ENCODE results near the gene GRM6.
A peak's percentile ranks its signal among the peaks of the same experiment; 100 is the strongest.

GRM6 gene

DNA sequence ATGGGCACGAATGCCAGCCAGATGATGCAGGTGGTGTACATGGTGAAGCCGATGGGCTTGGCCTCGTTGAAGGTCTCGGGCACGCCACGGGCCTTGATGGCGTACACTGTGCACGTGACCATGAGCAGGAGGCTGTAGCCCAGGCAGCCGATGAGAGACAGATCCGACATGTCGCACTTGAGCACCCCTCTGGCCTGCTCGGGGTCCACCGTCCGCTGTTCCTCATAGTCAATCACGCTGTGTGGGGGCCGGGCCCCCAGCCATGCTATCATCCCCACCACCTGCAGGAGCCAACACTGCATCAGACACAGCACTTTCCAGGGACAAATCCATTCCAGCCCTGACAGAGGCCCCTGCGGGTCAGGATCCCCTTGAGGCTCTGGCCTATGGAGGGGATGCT, 12.2 kb downstream of the GRM6 start:
- DNase-seq: no peak
- no peak overlapping the region for H4K8ac ChIP-seq (ENCODE audit: low read depth, low read length)
- no peak overlapping the region for H2BK120ac ChIP-seq (ENCODE audit: insufficient read depth, low read length, poor library complexity)
- no peaks in the 10 kb centered on the region for H3K27me3 ChIP-seq (ENCODE audit: insufficient read depth, low read length)
- WGBS (ENCODE audit: extremely low coverage, insufficient coverage, insufficient read length): no CpG with 5 or more reads among the region's 17 CpGs
- H3K18ac ChIP-seq (ENCODE audit: low read length): no peak overlapping the region
- no peak overlapping the region for H2BK12ac ChIP-seq (ENCODE audit: low read length)
- no peak overlapping the region for H2AK5ac ChIP-seq (ENCODE audit: low read length)
- H3K4ac ChIP-seq (ENCODE audit: low read depth, low read length): no peak overlapping the region
- no peak overlapping the region for H2AFZ ChIP-seq (ENCODE audit: insufficient read depth, low read length, poor library complexity)
- peak overlapping the region; percentile 47 for H3K4me3 ChIP-seq (ENCODE audit: low read depth, low read length)
- no peak overlapping the region for H4K91ac ChIP-seq (ENCODE audit: low read depth, low read length)
- H3K9ac ChIP-seq (ENCODE audit: low read length): no peak overlapping the region
- no peak overlapping the region for H2BK5ac ChIP-seq (ENCODE audit: low read depth, low read length, poor library complexity)
- no peaks in the 10 kb centered on the region for H3K79me1 ChIP-seq (ENCODE audit: low read length)
- peaks cover 65% of the 10 kb centered on the region for H3K9me3 ChIP-seq (ENCODE audit: insufficient read depth, low read depth, low read length)
- H3K23ac ChIP-seq (ENCODE audit: low read length): no peak overlapping the region
- H3K36me3 ChIP-seq (ENCODE audit: control insufficient read depth in 1 of 2, insufficient read depth in 2 of 2, low read length in 2 of 2): no peaks in the 10 kb centered on the region
- no peak overlapping the region for H3K4me2 ChIP-seq (ENCODE audit: low read length)
- H3K14ac ChIP-seq (ENCODE audit: low read length): no peak overlapping the region
- H3K4me1 ChIP-seq (ENCODE audit: control insufficient read depth in 1 of 2, insufficient read depth in 2 of 2, low read length in 2 of 2): no peaks in the 10 kb centered on the region
- H3K27ac ChIP-seq (ENCODE audit: low read depth, low read length): no peak overlapping the region
- H4K12ac ChIP-seq (ENCODE audit: low read depth, low read length): no peak overlapping the region
- no peaks in the 10 kb centered on the region for H3K79me2 ChIP-seq (ENCODE audit: control insufficient read depth, insufficient read depth, low read length, poor library complexity)

DNA sequence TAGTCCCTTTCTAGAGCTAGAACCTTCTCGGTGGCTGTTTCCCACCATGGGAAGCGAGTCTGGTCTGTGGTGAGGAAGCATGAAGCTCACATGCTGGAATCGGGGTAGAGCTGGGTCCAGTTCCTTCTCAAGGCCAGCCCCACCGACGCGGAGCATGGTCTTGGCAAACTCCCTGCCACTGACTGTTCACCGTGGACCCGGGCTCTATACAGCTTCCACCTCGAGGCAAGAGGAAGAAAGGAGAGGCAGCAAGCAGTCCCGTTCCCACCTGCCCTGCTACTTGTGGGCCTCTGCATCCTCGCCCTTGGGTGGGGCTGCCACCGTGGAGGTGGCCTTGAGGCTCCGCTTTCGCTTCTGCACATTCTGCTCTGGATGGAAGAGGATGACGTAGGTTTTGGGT, 13.7 kb downstream of the GRM6 start:
- Histone ChIP-seq H3K79me1 (ENCODE audit: low read length) (no peaks in the 10 kb centered on the region), H3K27me3 (ENCODE audit: insufficient read depth, low read length) (no peaks in the 10 kb centered on the region), H3K4me2 (ENCODE audit: low read length) (no peak overlapping the region), H3K79me2 (ENCODE audit: control insufficient read depth, insufficient read depth, low read length, poor library complexity) (no peaks in the 10 kb centered on the region), H4K12ac (ENCODE audit: low read depth, low read length) (no peak overlapping the region), H3K27ac (ENCODE audit: low read depth, low read length) (no peak overlapping the region), H3K4ac (ENCODE audit: low read depth, low read length) (no peak overlapping the region), H3K4me1 (ENCODE audit: control insufficient read depth in 1 of 2, insufficient read depth in 2 of 2, low read length in 2 of 2) (no peaks in the 10 kb centered on the region), H4K91ac (ENCODE audit: low read depth, low read length) (no peak overlapping the region), H3K14ac (ENCODE audit: low read length) (no peak overlapping the region), H3K9me3 (ENCODE audit: insufficient read depth, low read depth, low read length) (peaks cover 57% of the 10 kb centered on the region), H2BK12ac (ENCODE audit: low read length) (no peak overlapping the region), H2BK120ac (ENCODE audit: insufficient read depth, low read length, poor library complexity) (no peak overlapping the region), H3K36me3 (ENCODE audit: control insufficient read depth in 1 of 2, insufficient read depth in 2 of 2, low read length in 2 of 2) (no peaks in the 10 kb centered on the region), H4K8ac (ENCODE audit: low read depth, low read length) (no peak overlapping the region), H2AK5ac (ENCODE audit: low read length) (no peak overlapping the region), H3K9ac (ENCODE audit: low read length) (no peak overlapping the region), H3K23ac (ENCODE audit: low read length) (no peak overlapping the region), H3K18ac (ENCODE audit: low read length) (no peak overlapping the region), H2AFZ (ENCODE audit: insufficient read depth, low read length, poor library complexity) (no peak overlapping the region), H3K4me3 (ENCODE audit: low read depth, low read length) (peak overlapping the region; percentile 32), H2BK5ac (ENCODE audit: low read depth, low read length, poor library complexity) (no peak overlapping the region)
- DNase-seq: no peak
- WGBS (ENCODE audit: extremely low coverage, insufficient coverage, insufficient read length): no CpG with 5 or more reads among the region's 15 CpGs

DNA sequence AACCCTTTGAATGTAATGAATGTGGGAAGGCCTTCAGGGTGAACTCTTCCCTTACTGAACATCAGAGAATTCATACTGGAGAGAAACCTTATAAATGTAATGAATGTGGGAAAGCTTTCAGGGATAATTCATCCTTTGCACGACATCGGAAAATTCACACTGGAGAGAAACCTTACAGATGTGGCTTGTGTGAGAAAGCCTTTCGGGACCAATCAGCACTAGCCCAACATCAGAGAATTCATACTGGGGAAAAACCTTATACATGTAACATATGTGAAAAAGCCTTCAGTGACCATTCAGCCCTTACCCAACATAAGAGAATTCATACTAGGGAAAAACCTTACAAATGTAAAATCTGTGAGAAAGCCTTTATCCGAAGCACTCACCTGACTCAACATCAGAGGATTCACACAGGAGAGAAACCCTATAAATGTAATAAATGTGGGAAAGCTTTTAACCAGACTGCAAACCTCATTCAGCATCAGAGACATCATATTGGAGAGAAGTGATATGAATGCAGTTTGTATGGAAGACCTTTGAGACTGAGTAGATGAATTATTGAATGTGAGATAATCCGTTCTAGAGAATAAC, 29.6 kb downstream of the GRM6 start:
- H2BK12ac ChIP-seq (ENCODE audit: low read length): no peak overlapping the region
- H3K79me2 ChIP-seq (ENCODE audit: control insufficient read depth, insufficient read depth, low read length, poor library complexity): no peaks in the 10 kb centered on the region
- H3K18ac ChIP-seq (ENCODE audit: low read length): no peak overlapping the region
- no peak overlapping the region for H4K91ac ChIP-seq (ENCODE audit: low read depth, low read length)
- DNase-seq: no peak
- H2AK5ac ChIP-seq (ENCODE audit: low read length): no peak overlapping the region
- no peak overlapping the region for H2AFZ ChIP-seq (ENCODE audit: insufficient read depth, low read length, poor library complexity)
- no peaks in the 10 kb centered on the region for H3K27me3 ChIP-seq (ENCODE audit: insufficient read depth, low read length)
- no peak overlapping the region for H3K9ac ChIP-seq (ENCODE audit: low read length)
- H3K4me3 ChIP-seq (ENCODE audit: low read depth, low read length): no peak overlapping the region
- no peak overlapping the region for H3K14ac ChIP-seq (ENCODE audit: low read length)
- no peak overlapping the region for H2BK5ac ChIP-seq (ENCODE audit: low read depth, low read length, poor library complexity)
- peaks cover 35% of the 10 kb centered on the region for H3K9me3 ChIP-seq (ENCODE audit: insufficient read depth, low read depth, low read length)
- no peak overlapping the region for H2BK120ac ChIP-seq (ENCODE audit: insufficient read depth, low read length, poor library complexity)
- no peak overlapping the region for H3K23ac ChIP-seq (ENCODE audit: low read length)
- whole genome bisulfite sequencing (ENCODE audit: extremely low coverage, insufficient coverage, insufficient read length): no CpG with 5 or more reads among the region's 5 CpGs
- H4K8ac ChIP-seq (ENCODE audit: low read depth, low read length): no peak overlapping the region
- H3K4ac ChIP-seq (ENCODE audit: low read depth, low read length): no peak overlapping the region
- no peaks in the 10 kb centered on the region for H3K79me1 ChIP-seq (ENCODE audit: low read length)
- no peak overlapping the region for H3K4me2 ChIP-seq (ENCODE audit: low read length)
- peaks cover 2 to 3% of the 10 kb centered on the region in 2 experiments for H3K36me3 ChIP-seq (ENCODE audit: control insufficient read depth in 1 of 2, insufficient read depth in 2 of 2, low read length in 2 of 2)
- no peak overlapping the region for H4K12ac ChIP-seq (ENCODE audit: low read depth, low read length)
- no peaks in the 10 kb centered on the region for H3K4me1 ChIP-seq (ENCODE audit: control insufficient read depth in 1 of 2, insufficient read depth in 2 of 2, low read length in 2 of 2)
- H3K27ac ChIP-seq (ENCODE audit: low read depth, low read length): no peak overlapping the region

DNA sequence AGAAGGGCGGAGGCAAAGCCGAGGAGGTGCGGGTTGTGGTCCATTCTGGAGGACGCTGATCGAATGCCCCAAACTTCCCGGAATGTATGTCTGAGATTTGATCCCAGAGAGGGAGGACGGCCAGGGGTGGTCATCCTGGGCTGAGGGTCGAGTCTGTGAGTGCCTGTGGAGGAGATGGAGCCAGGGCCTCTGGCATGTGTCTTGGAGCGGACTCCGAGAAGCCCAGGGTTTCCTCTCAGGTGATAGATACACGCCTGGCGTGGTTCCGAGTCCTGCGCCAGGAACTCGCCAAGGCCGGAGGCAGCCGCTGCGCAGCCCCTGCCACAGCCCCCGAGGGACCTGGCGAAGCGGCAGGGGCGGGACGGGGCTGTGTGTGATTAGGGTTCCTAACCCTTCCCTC, 53.8 kb downstream of the GRM6 start:
- peaks cover 7% of the 10 kb centered on the region for H3K79me1 ChIP-seq (ENCODE audit: low read length)
- no peak overlapping the region for H2BK5ac ChIP-seq (ENCODE audit: low read depth, low read length, poor library complexity)
- H3K27me3 ChIP-seq (ENCODE audit: insufficient read depth, low read length): no peaks in the 10 kb centered on the region
- H2BK120ac ChIP-seq (ENCODE audit: insufficient read depth, low read length, poor library complexity): no peak overlapping the region
- H4K91ac ChIP-seq (ENCODE audit: low read depth, low read length): peak overlapping the region; percentile 41
- no peak overlapping the region for H3K18ac ChIP-seq (ENCODE audit: low read length)
- no peaks in the 10 kb centered on the region for H3K36me3 ChIP-seq (ENCODE audit: control insufficient read depth in 1 of 2, insufficient read depth in 2 of 2, low read length in 2 of 2)
- H3K27ac ChIP-seq (ENCODE audit: low read depth, low read length): no peak overlapping the region
- peaks cover 0 to 5% of the 10 kb centered on the region in 2 experiments for H3K4me1 ChIP-seq (ENCODE audit: control insufficient read depth in 1 of 2, insufficient read depth in 2 of 2, low read length in 2 of 2)
- peak overlapping the region; percentile 65 for H3K4me3 ChIP-seq (ENCODE audit: low read depth, low read length)
- H2BK12ac ChIP-seq (ENCODE audit: low read length): no peak overlapping the region
- H3K79me2 ChIP-seq (ENCODE audit: control insufficient read depth, insufficient read depth, low read length, poor library complexity): peaks cover 2% of the 10 kb centered on the region
- H3K14ac ChIP-seq (ENCODE audit: low read length): peak overlapping the region; percentile 15
- peak overlapping the region; percentile 80 for H4K8ac ChIP-seq (ENCODE audit: low read depth, low read length)
- no peak for DNase-seq
- H3K23ac ChIP-seq (ENCODE audit: low read length): no peak overlapping the region
- peak overlapping the region; percentile 33 for H2AFZ ChIP-seq (ENCODE audit: insufficient read depth, low read length, poor library complexity)
- no peak overlapping the region for H4K12ac ChIP-seq (ENCODE audit: low read depth, low read length)
- no peak overlapping the region for H3K9ac ChIP-seq (ENCODE audit: low read length)
- H3K4ac ChIP-seq (ENCODE audit: low read depth, low read length): no peak overlapping the region
- H3K4me2 ChIP-seq (ENCODE audit: low read length): peak overlapping the region; percentile 60
- no peak overlapping the region for H2AK5ac ChIP-seq (ENCODE audit: low read length)
- no CpG with 5 or more reads among the region's 23 CpGs for WGBS (ENCODE audit: extremely low coverage, insufficient coverage, insufficient read length)
- peaks cover 53% of the 10 kb centered on the region for H3K9me3 ChIP-seq (ENCODE audit: insufficient read depth, low read depth, low read length)
